ENCODE measurements around the gene ZNF839. TPM values are rescaled to one million over a fixed set of nuclear protein-coding genes. Genes with fewer than 3 reads are reported as not detected.
A peak's percentile ranks its signal among the peaks of the same experiment; 100 is the strongest.

The ZNF839 gene
- total and polyA plus RNA-seq, 2 of the 4 experiments (the other 2 are of a cell fraction), result 5.7 to 10.7 TPM

- 0 out of 2 replicates have a peak overlapping the region, but pooled peaks have one; percentile 56 for H4K91ac ChIP-seq (ENCODE audit: insufficient read depth, low read depth, low read length)
- H2BK5ac ChIP-seq (ENCODE audit: low read depth, low read length, poor library complexity, severe bottlenecking), result peak overlapping the region; percentile 71
- no CpG with 5 or more reads among the region's 5 CpGs for WGBS, 2 experiments (ENCODE audit: extremely low coverage in 2 of 2, insufficient read length in 1 of 2)
- TF ChIP-seq MAFK (IDR thresholded peaks at IDR 0.05; ENCODE audit: low read depth, low read length) (no peak), BHLHE40 (IDR thresholded peaks at IDR 0.05; ENCODE audit: low read depth, low read length) (no peak), MXI1 (IDR thresholded peaks at IDR 0.05; ENCODE audit: borderline replicate concordance, low read depth, low read length) (no peak), USF2 (IDR thresholded peaks at IDR 0.05; ENCODE audit: low read depth, low read length) (no peak), RFX5 (IDR thresholded peaks at IDR 0.05; ENCODE audit: low read depth, low read length) (no peak), RAD21 (IDR thresholded peaks at IDR 0.05; ENCODE audit: low read length) (no peak), NFE2L2 (IDR thresholded peaks at IDR 0.05; ENCODE audit: low read depth, low read length) (no peak), RCOR1 (IDR thresholded peaks at IDR 0.05; ENCODE audit: insufficient replicate concordance, low read length) (no peak), CTCF (conservative IDR thresholded peaks at IDR 0.05; ENCODE audit: low read depth, low read length) (no peak), POLR2A (IDR thresholded peaks at IDR 0.05; ENCODE audit: low read depth, low read length) (no peak), CHD1 (IDR thresholded peaks at IDR 0.05; ENCODE audit: low read depth, low read length) (no peak), SMC3 (IDR thresholded peaks at IDR 0.05; ENCODE audit: low read depth, low read length) (no peak), CEBPB (IDR thresholded peaks at IDR 0.05; ENCODE audit: low read depth, low read length) (no peak), FOS (IDR thresholded peaks at IDR 0.05; ENCODE audit: low read depth, low read length) (no peak), MAZ (IDR thresholded peaks at IDR 0.05; ENCODE audit: borderline replicate concordance, low read depth, low read length) (no peak)
- TF ChIP-seq, protein P1, sequence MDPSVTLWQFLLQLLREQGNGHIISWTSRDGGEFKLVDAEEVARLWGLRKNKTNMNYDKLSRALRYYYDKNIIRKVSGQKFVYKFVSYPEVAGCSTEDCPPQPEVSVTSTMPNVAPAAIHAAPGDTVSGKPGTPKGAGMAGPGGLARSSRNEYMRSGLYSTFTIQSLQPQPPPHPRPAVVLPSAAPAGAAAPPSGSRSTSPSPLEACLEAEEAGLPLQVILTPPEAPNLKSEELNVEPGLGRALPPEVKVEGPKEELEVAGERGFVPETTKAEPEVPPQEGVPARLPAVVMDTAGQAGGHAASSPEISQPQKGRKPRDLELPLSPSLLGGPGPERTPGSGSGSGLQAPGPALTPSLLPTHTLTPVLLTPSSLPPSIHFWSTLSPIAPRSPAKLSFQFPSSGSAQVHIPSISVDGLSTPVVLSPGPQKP (IDR thresholded peaks at IDR 0.05; ENCODE audit: borderline replicate concordance, low read depth, low read length), result no peak
- H4K5ac ChIP-seq (ENCODE audit: low read depth, low read length), result peak overlapping the region; percentile 72; the same call in 1 of the 2 replicates
- no peaks in the 10 kb centered on the region for H4K20me1 ChIP-seq (ENCODE audit: insufficient read depth, low read length)
- H3K18ac ChIP-seq (ENCODE audit: low read depth, low read length), result peak overlapping the region; percentile 82; the same call in 1 of the 2 replicates
- H3K27ac ChIP-seq (ENCODE audit: insufficient read depth, low read length), result no peak overlapping the region
- H3K4ac ChIP-seq (ENCODE audit: low read depth, low read length), result peak overlapping the region; percentile 19; the same call in 1 of the 2 replicates
- H3K9me1 ChIP-seq (ENCODE audit: insufficient read depth, low read length), result no peaks in the 10 kb centered on the region
- H3K36me3 ChIP-seq (ENCODE audit: control insufficient read depth, insufficient read depth, low read length), result no peaks in the 10 kb centered on the region
- no peak overlapping the region for H3K4me2 ChIP-seq (ENCODE audit: low read depth, low read length)
- intact Hi-C loops (cut with micrococcal nuclease) (no loop called here), dilution Hi-C loops (cut with HindIII; ENCODE audit: low sequenced_read_pairs, unreplicated experiment) (no loop called here), in situ Hi-C loops (cut with MboI; ENCODE audit: low sequenced_read_pairs) (no loop called here)
- H3K79me1 ChIP-seq (ENCODE audit: low read depth in 1 of 2, low read length in 2 of 2), result peaks cover 0 to 13% of the 10 kb centered on the region in 2 experiments; a peak in 2 of 4 replicates
- POLR2A ChIA-PET (ENCODE audit: unreplicated experiment), result no interaction called here
- DNase-seq, result peak; percentile 82
- BruUV-seq (replicated peaks), result no TSS peak
- H2AK5ac ChIP-seq (ENCODE audit: low read depth, low read length), result no peak overlapping the region
- no peak overlapping the region; the same call in 1 of the 2 replicates for H2BK20ac ChIP-seq (ENCODE audit: low read depth, low read length)
- no peak overlapping the region for H2BK15ac ChIP-seq (ENCODE audit: low read depth, low read length)
- H3K9ac ChIP-seq (ENCODE audit: low read depth, low read length), result no peak overlapping the region
- peak; percentile 37; the same call in 1 of the 2 replicates for ATAC-seq (ENCODE audit: low read depth)
- CTCF ChIA-PET, result no interaction called here
- H2AFZ ChIP-seq (replicated peaks; ENCODE audit: low read length, poor library complexity), result no peak overlapping the region
- no peak overlapping the region for H3K4me3 ChIP-seq (ENCODE audit: insufficient read depth, low read depth, low read length)
- peak overlapping the region; percentile 77 for H2BK120ac ChIP-seq (ENCODE audit: low read depth, low read length)
- H3K27me3 ChIP-seq (ENCODE audit: control insufficient read depth, insufficient read depth, low read length), result no peaks in the 10 kb centered on the region
- no peak overlapping the region for H3K23ac ChIP-seq (ENCODE audit: low read depth, low read length)
- no peak overlapping the region for H2AK9ac ChIP-seq (replicated peaks; ENCODE audit: low read depth, low read length, poor library complexity)
- H3K4me1 ChIP-seq (ENCODE audit: control insufficient read depth, insufficient read depth, low read length), result peaks cover 7% of the 10 kb centered on the region; the same call in 1 of the 2 replicates
- H3K9me3 ChIP-seq (ENCODE audit: control insufficient read depth, insufficient read depth, low read length), result no peaks in the 10 kb centered on the region
- H4K8ac ChIP-seq (ENCODE audit: low read depth in 2 of 2, low read length in 2 of 2), result peak overlapping the region in 1 of 2 experiments; percentile 63; a peak in 2 of 4 replicates
- H3K56ac ChIP-seq (ENCODE audit: extremely low read depth, insufficient read depth, low read length), result no peak overlapping the region
- no peak overlapping the region for H3K14ac ChIP-seq (replicated peaks; ENCODE audit: low read depth, low read length)
Observed at GRCh38 chr14:102272392-102272791, 47.2 kb upstream of the ZNF839 start.

Measured in IMR-90 (cell line).